ENCODE results near the gene CASP10. TPM values are rescaled to one million over a fixed set of nuclear protein-coding genes. Genes with fewer than 3 reads are reported as not detected.

CASP10 gene
- total and polyA plus RNA-seq, 2 of the 13 experiments (the other 11 are each of a cell fraction or from before 2014, with no cell fraction given), result 22.2 to 23.8 TPM

GRCh38 chr2:201188449-201188848 lies 5.5 kb downstream of the CASP10 start (continued):
- TF ChIP-seq PAXIP1 (CRISPR knock-in tag; conservative IDR thresholded peaks at IDR 0.05), result no peak

- Histone ChIP-seq H3K9ac (ENCODE audit: insufficient read depth, low read depth, low read length) (no peak overlapping the region), H3K4me1 (ENCODE audit: insufficient read depth, low read length) (peaks cover 63% of the 10 kb centered on the region), H3K4me2 (ENCODE audit: low read depth, low read length) (no peak overlapping the region), H2AFZ (ENCODE audit: low read length) (no peak overlapping the region), H3K4me3 (replicated peaks in 1 of 3; ENCODE audit: insufficient read depth in 1 of 3, low read depth in 2 of 3, low read length in 3 of 3) (no peak overlapping the region), H3K9me3 (ENCODE audit: low read length) (no peaks in the 10 kb centered on the region), H3K36me3 (replicated peaks in 1 of 2; ENCODE audit: control insufficient read depth in 1 of 2, insufficient read depth in 2 of 2, low read length in 2 of 2) (peaks cover 16 to 63% of the 10 kb centered on the region in 2 experiments), H3K27ac (ENCODE audit: extremely low read length, insufficient read depth, low read length) (peak overlapping the region; percentile 62), H4K20me1 (ENCODE audit: insufficient read depth, low read length) (no peaks in the 10 kb centered on the region), H3K27me3 (ENCODE audit: control insufficient read depth in 1 of 2, insufficient read depth in 2 of 2, low read length in 2 of 2) (no peaks in the 10 kb centered on the region), H3K79me2 (ENCODE audit: insufficient read depth, low read length) (peaks cover 24% of the 10 kb centered on the region)
- BruUV-seq (replicated peaks), result TSS peak; percentile 20
- peak; percentile 46 for DNase-seq (ENCODE audit: low spot score)
- POLR2A ChIA-PET, result interaction anchor here (2.4 to 2.6 kb wide), 2 partner anchors 8 to 41 kb away, joined by 11 to 13 read pairs; partner anchors contain the start of gene CASP10
- FAIRE-seq, result peak; percentile 64
- peak; percentile 91 for ATAC-seq
- in situ Hi-C loops (cut with HindIII; ENCODE audit: extremely low pct_ligation_motif_present, low pct_unique_long_range_greater_than_20kb), result no loop called here
- WGBS (ENCODE audit: low lambda C conversion rate), result 82% methylated on average over 4 of the region's 4 CpGs
- intact Hi-C loops (cut with micrococcal nuclease; ENCODE audit: unreplicated experiment), result no loop called here
- CTCF ChIA-PET (ENCODE audit: low intra/inter-chr PET ratio, low total read pairs), result no interaction called here
- TF ChIP-seq FOXO4 (CRISPR knock-in tag; conservative IDR thresholded peaks at IDR 0.05) (no peak), ZNF331 (CRISPR knock-in tag; IDR thresholded peaks at IDR 0.05) (peak; percentile 46; the same call in 1 of the 2 replicates), EHMT2 (IDR thresholded peaks at IDR 0.05; ENCODE audit: borderline replicate concordance, low read depth, low read length) (no peak), CERS6 (CRISPR knock-in tag; IDR thresholded peaks at IDR 0.05) (no peak), ZNF570 (CRISPR knock-in tag; IDR thresholded peaks at IDR 0.05; ENCODE audit: borderline replicate concordance) (no peak), ZNF597 (CRISPR knock-in tag; IDR thresholded peaks at IDR 0.05) (no peak), PAXIP1 (CRISPR knock-in tag; conservative IDR thresholded peaks at IDR 0.05) (no peak)
These were observed 8.4 kb downstream of the CASP10 start for GRCh38 chr2:201191132-201191875.

Measured in HepG2 (cell line).